Measurements from ENCODE around the gene LHFPL3.

- TF ChIP-seq CTCF (IDR thresholded peaks at IDR 0.05; ENCODE audit: low read depth, low read length): no peak
- TF ChIP-seq POLR2A (IDR thresholded peaks at IDR 0.05; ENCODE audit: extremely low read depth, insufficient read length): no peak
- TF ChIP-seq MYC (IDR thresholded peaks at IDR 0.05; ENCODE audit: low read depth, low read length): no peak
These were observed 444.3 kb downstream of the LHFPL3 start for GRCh38 chr7:104772405-104773345.
